Naive thymus-derived CD4-positive, alpha-beta T cell (primary cell): Measurements from ENCODE around the gene OLR1. TPM values are rescaled to one million over a fixed set of nuclear protein-coding genes. Genes with fewer than 3 reads are reported as not detected.

ENCODE experiments used
- ATAC-seq: fragments of 150-1000 bp; cut with Tn5 transposase; 2 replicates; pipeline ENCODE4 v1.10.0; 2021; ENCODE audit warnings: mild to moderate bottlenecking, moderate library complexity
- CTCF ChIA-PET: fragments of 350-600 bp; sonication (Branson Sonifier 250); formaldehyde crosslinking; loops from one replicate; lab custom pipeline; 2021; ENCODE audit warnings: antibody characterized with exemption; lab: Charles Lee
- POLR2A ChIA-PET: fragments of 350-600 bp; sonication (Branson Sonifier 250); formaldehyde crosslinking; loops from one replicate; lab custom pipeline; 2021; ENCODE audit warnings: antibody characterized with exemption, inconsistent platforms; lab: Charles Lee
- DNase-seq, 9 donors: peaks; one replicate each; pipeline versions ENCODE4 v3.0.0 to v3.0.0-alpha.2; 2020 to 2022; ENCODE audit warnings: mixed read lengths in 1 of 9
- H3K27ac ChIP-seq: one replicate; pipeline ENCODE4 v1.7.0; 2013; ENCODE audit warnings: mild to moderate bottlenecking, low read depth, low read length, moderate library complexity
- H3K27me3 ChIP-seq, 2 donors: one replicate each; pipeline ENCODE4 v1.7.0; 2013; ENCODE audit warnings: low read length in 2 of 2, mild to moderate bottlenecking in 2 of 2, moderate library complexity in 2 of 2; ENCODE audit not compliant: control insufficient read depth in 2 of 2, insufficient read depth in 2 of 2
- H3K36me3 ChIP-seq, 3 experiments: 1 replicate in 2 of 3; 2 replicates in 1 of 3; pipeline ENCODE4 v1.7.0; 2013; ENCODE audit warnings: low read length in 3 of 3, mild to moderate bottlenecking in 3 of 3, moderate library complexity in 1 of 3; ENCODE audit not compliant: insufficient read depth in 3 of 3, control insufficient read depth in 2 of 3
- H3K4me1 ChIP-seq, 2 donors: one replicate each; pipeline ENCODE4 v1.7.0; 2013; ENCODE audit warnings: low read length in 2 of 2, mild to moderate bottlenecking in 2 of 2, moderate library complexity in 1 of 2; ENCODE audit not compliant: control insufficient read depth in 2 of 2, insufficient read depth in 2 of 2
- H3K4me3 ChIP-seq: 2 replicates; pipeline ENCODE4 v1.7.0; 2013; ENCODE audit warnings: mild to moderate bottlenecking, low read length
- H3K9me3 ChIP-seq, 3 experiments: 1 replicate in 2 of 3; 2 replicates in 1 of 3; pipeline ENCODE4 v1.7.0; 2013; ENCODE audit warnings: low read length in 3 of 3; ENCODE audit not compliant: control insufficient read depth in 2 of 3
- H3K27ac Mint-ChIP-seq, 9 donors: one replicate each; pipeline ENCODE4 v1.8.0; 2020 to 2022; ENCODE audit warnings: mixed read lengths in 9 of 9, mild to moderate bottlenecking in 8 of 9, moderate library complexity in 5 of 9, inconsistent platforms in 2 of 9
- H3K27me3 Mint-ChIP-seq, 5 donors: one replicate each; pipeline ENCODE4 v1.8.0; 2021 to 2022; ENCODE audit warnings: mixed read lengths in 5 of 5, mild to moderate bottlenecking in 1 of 5
- H3K36me3 Mint-ChIP-seq, 5 donors: one replicate each; pipeline ENCODE4 v1.8.0; 2020 to 2022; ENCODE audit warnings: mixed read lengths in 5 of 5, mild to moderate bottlenecking in 3 of 5, inconsistent platforms in 1 of 5
- H3K4me1 Mint-ChIP-seq, 7 donors: one replicate each; pipeline ENCODE4 v1.8.0; 2020 to 2022; ENCODE audit warnings: mixed read lengths in 7 of 7, mild to moderate bottlenecking in 3 of 7, inconsistent platforms in 1 of 7
- H3K4me3 Mint-ChIP-seq, 10 donors: one replicate each; pipeline ENCODE4 v1.8.0; 2020 to 2022; ENCODE audit warnings: mild to moderate bottlenecking in 10 of 10, mixed read lengths in 10 of 10, moderate library complexity in 6 of 10, inconsistent platforms in 2 of 10
- H3K9me3 Mint-ChIP-seq, 11 donors: one replicate each; pipeline ENCODE4 v1.8.0; 2020 to 2022; ENCODE audit warnings: mixed read lengths in 11 of 11, mild to moderate bottlenecking in 4 of 11, inconsistent platforms in 1 of 11, moderate library complexity in 1 of 11
- intact Hi-C, 2 donors: fragments of 100-400 bp; cut with micrococcal nuclease; formaldehyde crosslinking; loops; one replicate each; pipeline ENCODE4 v1.15.1; 2023
- polyA plus RNA-seq, 2 donors: library from polyadenylated mRNA; unstranded; fragments of 300-500 nt; fragmentation: Illumina TruSeq; gene quantifications; one replicate each; pipeline ENCODE4 v1.2.3, GENCODE V29; 2021
- total RNA-seq, 6 experiments: library from RNA in 5 of 6; stranded (reverse) in 5 of 6; gene quantifications; 1 replicate in 5 of 6; 2 replicates in 1 of 6; pipeline ENCODE4 v1.2.3 and lab custom pipeline; 2021 to 2026

OLR1 gene
- total and polyA plus RNA-seq, 7 experiments from 2014 or later = 3.1 to 4.0 TPM; not detected in 5

- H3K4me3 ChIP-seq = no peak overlapping the region
- POLR2A ChIA-PET = no interaction called here
- peaks cover 0 to 5% (median 0%) of the 10 kb centered on the region in 5 donors for H3K36me3 Mint-ChIP-seq
Measured at GRCh38 chr12:10110256-10110844, 61.6 kb downstream of the OLR1 start.

More at GRCh38 chr12:10110256-10110844, 61.6 kb downstream of the OLR1 start:
- intact Hi-C loops = no loop called here
- Mint-ChIP-seq H3K27ac (no peak overlapping the region), H3K4me1 (peaks cover 0 to 3% (median 0%) of the 10 kb centered on the region in 7 donors), H3K9me3 (peaks cover 0 to 7% (median 1%) of the 10 kb centered on the region in 11 donors), H3K27me3 (peaks cover 0 to 29% (median 5%) of the 10 kb centered on the region in 5 donors), H3K4me3 (no peak overlapping the region)
- ATAC-seq = no peak
- DNase-seq = no peak
- Histone ChIP-seq H3K36me3 (no peaks in the 10 kb centered on the region), H3K9me3 (no peaks in the 10 kb centered on the region), H3K4me1 (no peaks in the 10 kb centered on the region), H3K27ac (no peak overlapping the region), H3K27me3 (no peaks in the 10 kb centered on the region)
- CTCF ChIA-PET = no interaction called here

Other genes with a start within 250 kb of the OLR1 start
- gene CLEC2A, start 239.8 kb downstream of the OLR1 start, total RNA-seq = not detected
- gene CLEC2A, start 239.8 kb downstream of the OLR1 start, polyA plus RNA-seq = under 1 TPM in 1 of 2 donors, not detected in 1; 0.22 TPM
- 10 to 100 TPM in 1 of 5 experiments, 1 to 10 TPM in 2, not detected in 2; 3.2 to 47.8 (median 4.2) TPM for gene CLEC12A, start 200.7 kb downstream of the OLR1 start, total RNA-seq
- gene CLEC12A, start 200.7 kb downstream of the OLR1 start, polyA plus RNA-seq = under 1 TPM in 1 of 2 donors, not detected in 1; 0.31 TPM
- under 1 TPM in 1 of 5 experiments, not detected in 4; 0.91 TPM for gene CLEC1B, start 173.0 kb downstream of the OLR1 start, total RNA-seq
- not detected for gene CLEC1B, start 173.0 kb downstream of the OLR1 start, polyA plus RNA-seq
- gene CLEC12B, start 161.5 kb downstream of the OLR1 start, total RNA-seq = 1 to 10 TPM in 1 of 5 experiments, under 1 TPM in 2, not detected in 2; 0.42 to 7.4 (median 0.87) TPM
- gene CLEC12B, start 161.5 kb downstream of the OLR1 start, polyA plus RNA-seq = not detected
- under 1 TPM in 2 of 5 experiments, not detected in 3; 0.29 to 0.64 TPM for gene CLEC9A, start 141.4 kb downstream of the OLR1 start, total RNA-seq
- not detected for gene CLEC9A, start 141.4 kb downstream of the OLR1 start, polyA plus RNA-seq
- gene CLEC1A, start 73.1 kb downstream of the OLR1 start, total RNA-seq = 1 to 10 TPM in 1 of 5 experiments, not detected in 4; 1.0 TPM
- not detected for gene CLEC1A, start 73.1 kb downstream of the OLR1 start, polyA plus RNA-seq
- 100 to 1,000 TPM in 1 of 5 experiments, 10 to 100 TPM in 1, 1 to 10 TPM in 2, not detected in 1; 1.5 to 121 (median 7.2) TPM for gene CLEC7A, start 41.9 kb downstream of the OLR1 start, total RNA-seq
- gene CLEC7A, start 41.9 kb downstream of the OLR1 start, polyA plus RNA-seq = not detected
- gene TMEM52B, start 6.9 kb upstream of the OLR1 start, total RNA-seq = under 1 TPM in 1 of 5 experiments, not detected in 4; 0.47 TPM
- gene TMEM52B, start 6.9 kb upstream of the OLR1 start, polyA plus RNA-seq = not detected
- gene GABARAPL1, start 40.7 kb upstream of the OLR1 start, total RNA-seq = 100 to 1,000 TPM in 2 of 5 experiments, 10 to 100 TPM in 2, 1 to 10 TPM in 1; 3.7 to 165 (median 29.4) TPM
- 10 to 100 TPM; 14.7 to 14.9 TPM for gene GABARAPL1, start 40.7 kb upstream of the OLR1 start, polyA plus RNA-seq
- gene KLRD1, start 135.7 kb upstream of the OLR1 start, total RNA-seq = 10 to 100 TPM in 1 of 5 experiments, 1 to 10 TPM in 3, under 1 TPM in 1; 0.92 to 82.5 (median 1.7) TPM
- 1 to 10 TPM in 1 of 2 donors, under 1 TPM in 1; 0.68 to 1.9 TPM for gene KLRD1, start 135.7 kb upstream of the OLR1 start, polyA plus RNA-seq
- gene KLRK1, start 217.9 kb upstream of the OLR1 start, total RNA-seq = 10 to 100 TPM in 1 of 5 experiments, 1 to 10 TPM in 3, under 1 TPM in 1; 0.15 to 75.2 (median 5.1) TPM
- gene KLRK1, start 217.9 kb upstream of the OLR1 start, polyA plus RNA-seq = 1 to 10 TPM in 1 of 2 donors, under 1 TPM in 1; 0.62 to 2.7 TPM
- gene KLRC4, start 237.6 kb upstream of the OLR1 start, total RNA-seq = 10 to 100 TPM in 1 of 5 experiments, under 1 TPM in 1, not detected in 3; 0.69 to 11.8 TPM
- gene KLRC4, start 237.6 kb upstream of the OLR1 start, polyA plus RNA-seq = not detected
- 1 to 10 TPM in 2 of 5 experiments, under 1 TPM in 1, not detected in 2; 0.46 to 7.8 (median 1.6) TPM for gene KLRC3, start 248.5 kb upstream of the OLR1 start, total RNA-seq
- gene KLRC3, start 248.5 kb upstream of the OLR1 start, polyA plus RNA-seq = not detected